HCT116 (cell line): ENCODE measurements around the gene ATXN1. TPM values are rescaled to one million over a fixed set of nuclear protein-coding genes. Genes with fewer than 3 reads are reported as not detected.

Experiments used
- ATAC-seq: fragments of 200-7000 bp; cut with Tn5 transposase; 2 replicates; pipeline ENCODE4 v1.9.1; 2020; ENCODE audit warnings: mild to moderate bottlenecking, moderate library complexity
- BruUV-seq: library from RNA; stranded (reverse); fragments of 400-500 nt; replicated peaks from 2 replicates; lab custom pipeline; 2021; lab: Mats Ljungman, UMichigan
- CTCF ChIA-PET: fragments of 300-600 bp; sonication (Branson Sonifier 250); formaldehyde crosslinking; loops from one replicate; lab custom pipeline; 2021; ENCODE audit warnings: antibody characterized with exemption; lab: Charles Lee
- POLR2A ChIA-PET: fragments of 300-600, 350-600 bp; sonication (Branson Sonifier 250); formaldehyde crosslinking; loops from one replicate; lab custom pipeline; 2021; ENCODE audit warnings: antibody characterized with exemption; lab: Charles Lee
- RAD21 ChIA-PET, 2 experiments: fragments of 300-600 bp; sonication (Branson Sonifier 250); formaldehyde crosslinking; loops; one replicate each; lab custom pipeline; 2023; ENCODE audit warnings: low total read pairs in 2 of 2; ENCODE audit not compliant: uncharacterized antibody in 2 of 2, unreplicated experiment in 2 of 2, low non-redundant PET in 1 of 2; lab: Charles Lee
- DNase-seq: peaks from one replicate; pipeline ENCODE4 v3.0.0-alpha.2; 2010; ENCODE audit warnings: low read depth, low spot score
- H2AFZ ChIP-seq: fragments of 200-600 bp; shearing (Covaris generic), sonication (generic); 2 replicates; pipeline ENCODE4 v1.6.1; 2017; ENCODE audit warnings: low read depth, mixed run types, mixed read lengths, antibody characterized with exemption, low read length; ENCODE audit not compliant: poor library complexity, severe bottlenecking
- H3K27ac ChIP-seq: 2 replicates; pipeline ENCODE4 v1.5.1; 2012; ENCODE audit warnings: low read depth, low read length
- H3K27me3 ChIP-seq: fragments of 200-600 bp; sonication (generic); 2 replicates; pipeline ENCODE4 v1.6.1; 2016; ENCODE audit warnings: mixed run types, low read length, mixed read lengths; ENCODE audit not compliant: insufficient read depth
- H3K36me3 ChIP-seq, 2 experiments: fragments of 200-500 bp in 1 of 2; fragments of 200-600 bp in 1 of 2; sonication (Bioruptor generic) in 1 of 2; sonication (generic) in 1 of 2; 2 replicates each; pipeline versions ENCODE4 v1.5.1 to v1.6.1; 2014 to 2016; ENCODE audit warnings: low read length in 2 of 2, inconsistent platforms in 1 of 2, mixed read lengths in 1 of 2, mixed run types in 1 of 2; ENCODE audit not compliant: insufficient read depth in 2 of 2, control insufficient read depth in 1 of 2
- H3K4me1 ChIP-seq, 2 experiments: fragments of 200-600 bp in 1 of 2; sonication (generic) in 1 of 2; 2 replicates each; pipeline versions ENCODE4 v1.5.1 to v1.6.1; 2012 to 2017; ENCODE audit warnings: low read length in 2 of 2, inconsistent platforms in 1 of 2, mild to moderate bottlenecking in 1 of 2, mixed read lengths in 1 of 2, mixed run types in 1 of 2, moderate library complexity in 1 of 2; ENCODE audit not compliant: insufficient read depth in 2 of 2, control insufficient read depth in 1 of 2
- H3K4me2 ChIP-seq: fragments of 200-600 bp; sonication (generic); 2 replicates; pipeline ENCODE4 v1.6.1; 2017; ENCODE audit warnings: mixed run types, low read length, mixed read lengths
- H3K4me3 ChIP-seq, 2 experiments: fragments of 200-600 bp in 1 of 2; sonication (generic) in 1 of 2; replicated peaks in 1 of 2; 2 replicates each; pipeline ENCODE4 v1.5.1; 2011 to 2016; ENCODE audit warnings: low read length in 2 of 2, control low read depth in 1 of 2, low read depth in 1 of 2, mild to moderate bottlenecking in 1 of 2, mixed read lengths in 1 of 2, mixed run types in 1 of 2
- H3K79me2 ChIP-seq: fragments of 200-600 bp; sonication (generic); 2 replicates; pipeline ENCODE4 v1.6.1; 2017; ENCODE audit warnings: mild to moderate bottlenecking, mixed run types, low read length, moderate library complexity, mixed read lengths; ENCODE audit not compliant: insufficient read depth
- H3K9ac ChIP-seq: fragments of 200-600 bp; sonication (generic); 2 replicates; pipeline ENCODE4 v1.6.1; 2016; ENCODE audit warnings: low read length, mixed read lengths
- H3K9me2 ChIP-seq: fragments of 200-600 bp; sonication (generic), shearing (Covaris generic); 2 replicates; pipeline ENCODE4 v1.6.1; 2017; ENCODE audit warnings: mixed run types, mild to moderate bottlenecking, moderate library complexity; ENCODE audit not compliant: insufficient read depth
- H3K9me3 ChIP-seq, 2 experiments: fragments of 200-500 bp in 1 of 2; fragments of 200-600 bp in 1 of 2; sonication (Bioruptor generic) in 1 of 2; sonication (generic) in 1 of 2; 2 replicates each; pipeline ENCODE4 v1.6.1; 2014 to 2017; ENCODE audit warnings: low read length in 2 of 2, mixed read lengths in 2 of 2, inconsistent platforms in 1 of 2, low read depth in 1 of 2, mild to moderate bottlenecking in 1 of 2, mixed run types in 1 of 2, moderate library complexity in 1 of 2; ENCODE audit not compliant: control insufficient read depth in 1 of 2, insufficient read depth in 1 of 2
- H4K20me1 ChIP-seq: fragments of 200-600 bp; sonication (generic), shearing (Covaris generic); 2 replicates; pipeline ENCODE4 v1.6.1; 2017; ENCODE audit warnings: mixed run types, mild to moderate bottlenecking, moderate library complexity; ENCODE audit not compliant: insufficient read depth
- MAX ChIP-seq: IDR thresholded peaks from 2 replicates; pipeline ENCODE4 v1.6.1; 2012
- POLR2AphosphoS5 ChIP-seq: IDR thresholded peaks from 2 replicates; pipeline ENCODE4 v1.6.1; 2011; ENCODE audit warnings: mild to moderate bottlenecking, low read depth, low read length, moderate library complexity
- RAD21 ChIP-seq: IDR thresholded peaks from 2 replicates; pipeline ENCODE4 v1.6.1; 2012; ENCODE audit warnings: low read depth, mild to moderate bottlenecking
- TCF7L2 ChIP-seq: IDR thresholded peaks from 2 replicates; pipeline ENCODE4 v1.7.0; 2011; ENCODE audit warnings: borderline replicate concordance, inconsistent platforms; ENCODE audit not compliant: insufficient read depth, insufficient read length; ENCODE audit errors: extremely low read depth
- YY1 ChIP-seq: IDR thresholded peaks from 2 replicates; pipeline ENCODE4 v1.6.1; 2011; ENCODE audit warnings: low read length, low read depth, moderate library complexity, mild to moderate bottlenecking; ENCODE audit not compliant: insufficient replicate concordance; ENCODE audit errors: extremely low read depth
- ZBTB33 ChIP-seq: IDR thresholded peaks from 2 replicates; pipeline ENCODE4 v1.6.1; 2011; ENCODE audit warnings: mild to moderate bottlenecking, low read length, moderate library complexity; ENCODE audit not compliant: insufficient replicate concordance; ENCODE audit errors: extremely low read depth
- ZFX ChIP-seq: fragments of 450-650 bp; IDR thresholded peaks from 2 replicates; pipeline ENCODE4 v1.6.1; 2017
- ZNF274 ChIP-seq: fragments of 200-500 bp; sonication (Bioruptor generic); IDR thresholded peaks from 2 replicates; pipeline ENCODE4 v1.6.1; 2014; ENCODE audit warnings: mild to moderate bottlenecking, low read depth, low read length, inconsistent platforms
- intact Hi-C: fragments of 100-400 bp; cut with micrococcal nuclease; formaldehyde crosslinking; loops from 2 replicates; pipeline ENCODE4 v1.10.0; 2022
- total RNA-seq: library from RNA; stranded (reverse); gene quantifications from one replicate; pipeline ENCODE4 v1.2.1, GENCODE V29; 2021; ENCODE audit not compliant: unreplicated experiment

ATXN1 gene
- total RNA-seq, 1 experiment from 2014 or later: 21.0 TPM

DNA sequence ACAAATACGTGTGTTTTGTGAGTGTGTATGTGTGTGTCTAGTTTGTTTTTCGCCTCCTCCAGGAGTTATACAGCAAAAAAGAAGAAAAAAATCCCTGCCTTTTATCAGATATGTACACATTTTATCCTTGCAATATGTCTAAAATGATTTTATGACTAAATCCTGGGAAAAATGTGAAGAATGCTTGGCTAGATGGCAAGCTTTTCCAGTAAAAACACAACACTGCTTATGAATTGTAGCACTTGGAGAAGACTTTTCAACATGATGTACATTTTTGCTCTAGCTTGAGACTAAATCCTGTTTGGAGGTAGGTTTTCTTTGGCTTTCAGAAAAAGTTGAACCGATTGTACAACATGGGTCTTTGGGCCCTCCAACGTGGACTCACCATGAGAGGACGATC is 362.7 kb downstream of the ATXN1 start:
- no peaks in the 10 kb centered on the region for H3K27me3 ChIP-seq
- no TSS peak for BruUV-seq
- intact Hi-C loops: no loop called here
- no peaks in the 10 kb centered on the region for H3K36me3 ChIP-seq
- H3K9ac ChIP-seq: no peak overlapping the region
- no peaks in the 10 kb centered on the region for H3K79me2 ChIP-seq
- no peak overlapping the region for H3K4me2 ChIP-seq
- no peaks in the 10 kb centered on the region for H3K9me2 ChIP-seq
- no peak overlapping the region for H2AFZ ChIP-seq
- RAD21 ChIA-PET: no interaction called here
- POLR2A ChIA-PET: no interaction called here
- H3K27ac ChIP-seq: no peak overlapping the region
- ATAC-seq (no peak), DNase-seq (no peak)
- TF ChIP-seq YY1 (no peak), ZFX (no peak), ZBTB33 (no peak), RAD21 (no peak), MAX (no peak), TCF7L2 (no peak), ZNF274 (no peak), POLR2AphosphoS5 (no peak)
- CTCF ChIA-PET: no interaction called here
- H4K20me1 ChIP-seq: no peaks in the 10 kb centered on the region
- H3K4me1 ChIP-seq: peaks cover 0 to 6% of the 10 kb centered on the region in 2 experiments; a peak in 2 of 4 replicates
- H3K9me3 ChIP-seq: no peaks in the 10 kb centered on the region
- no peak overlapping the region for H3K4me3 ChIP-seq
